HL-60 (cell line): ENCODE measurements around the gene CCSER2.
"Not testable (repeated sequence)": the region's sequence is repeated elsewhere in the genome, so short reads cannot be mapped to it uniquely, and the experiment has no call there.

Source experiments
- DNase-seq, 2 experiments: peaks; one replicate each; pipeline ENCODE4 v3.0.0-alpha.2; 2010 to 2020; ENCODE audit warnings: low read depth in 1 of 2, low spot score in 1 of 2
- H3K27ac ChIP-seq: fragments of 250-450 bp; sonication (Bioruptor Pico); replicated peaks from 2 replicates; pipeline ENCODE4 v1.5.1; 2020; ENCODE audit warnings: mild to moderate bottlenecking, moderate library complexity
- H3K27me3 ChIP-seq: fragments of 250-450 bp; sonication (Bioruptor Pico); 2 replicates; pipeline ENCODE4 v1.5.1; 2021; ENCODE audit warnings: mild to moderate bottlenecking, moderate library complexity; ENCODE audit not compliant: insufficient read depth, poor library complexity, severe bottlenecking
- H3K4me3 ChIP-seq: replicated peaks from 2 replicates; pipeline ENCODE4 v1.5.1; 2011; ENCODE audit warnings: mild to moderate bottlenecking, control low read depth, low read length; ENCODE audit not compliant: insufficient read depth
- CTCF ChIP-seq: IDR thresholded peaks from one replicate; pipeline ENCODE4 v1.5.1; 2011; ENCODE audit warnings: low read length, control low read depth, inconsistent platforms; ENCODE audit not compliant: insufficient read depth
- GABPA ChIP-seq: IDR thresholded peaks from 2 replicates; pipeline ENCODE4 v1.6.1; 2012; ENCODE audit warnings: low read depth
- POLR2AphosphoS5 ChIP-seq: IDR thresholded peaks from 2 replicates; pipeline ENCODE4 v1.6.1; 2012; ENCODE audit warnings: low read depth
- REST ChIP-seq: IDR thresholded peaks from 2 replicates; pipeline ENCODE4 v1.6.1; 2012; ENCODE audit warnings: low read depth; ENCODE audit not compliant: insufficient replicate concordance
- SPI1 ChIP-seq: IDR thresholded peaks from 2 replicates; pipeline ENCODE4 v1.6.1; 2012; ENCODE audit warnings: low read depth, mild to moderate bottlenecking, borderline replicate concordance

The CCSER2 gene

GRCh38 chr10:84342584-84342983 lies 14.2 kb downstream of the CCSER2 start:
- DNase-seq, result no peak
- Histone ChIP-seq H3K4me3 (no peak overlapping the region), H3K27ac (no peak overlapping the region), H3K27me3 (no peaks in the 10 kb centered on the region)
- TF ChIP-seq GABPA (no peak), POLR2AphosphoS5 (no peak), CTCF (no peak), SPI1 (no peak), REST (no peak)

GRCh38 chr10:84343831-84344230 lies 15.4 kb downstream of the CCSER2 start:
- TF ChIP-seq POLR2AphosphoS5 (no peak), REST (no peak), SPI1 (no peak), CTCF (no peak), GABPA (no peak)
- no peaks in the 10 kb centered on the region for H3K27me3 ChIP-seq
- DNase-seq, result no peak
- H3K27ac ChIP-seq, result no peak overlapping the region
- H3K4me3 ChIP-seq, result no peak overlapping the region

- no peak for DNase-seq
- Histone ChIP-seq H3K27ac (no peak overlapping the region), H3K4me3 (no peak overlapping the region), H3K27me3 (no peaks in the 10 kb centered on the region)
- TF ChIP-seq REST, result no peak
- no peak for TF ChIP-seq CTCF
- no peak for TF ChIP-seq SPI1
- TF ChIP-seq GABPA, result no peak
- TF ChIP-seq POLR2AphosphoS5, result no peak
Measured at GRCh38 chr10:84344526-84344925, 16.1 kb downstream of the CCSER2 start.

- not testable (repeated sequence) for H3K27me3 ChIP-seq, H3K4me3 ChIP-seq, DNase-seq, H3K27ac ChIP-seq
Measured at GRCh38 chr10:84347575-84348002, 19.2 kb downstream of the CCSER2 start.
